Fibroblast of skin of abdomen (primary cell): ENCODE data around the gene KRTAP4-12.
"Not testable (repeated sequence)": the region's sequence is repeated elsewhere in the genome, so short reads cannot be mapped to it uniquely, and the experiment has no call there.

ENCODE experiments used
- DNase-seq: peaks from one replicate; pipeline ENCODE4 v3.0.0-alpha.2; 2013

KRTAP4-12 gene

GRCh38 chr17:41084100-41084856 lies 39.7 kb downstream of the KRTAP4-12 start, which contains the start of gene KRTAP4-7:
Gene KRTAP4-7 (plus strand): TSS chr17:41084150. CDS start chr17:41084207, 57 bp downstream.
- not testable (repeated sequence) for DNase-seq

GRCh38 chr17:41083427-41083826 lies 40.6 kb downstream of the KRTAP4-12 start:
- DNase-seq, result peak; percentile 80

- peak; percentile 49 for DNase-seq
Measured at GRCh38 chr17:41082626-41083025, 41.4 kb downstream of the KRTAP4-12 start.

GRCh38 chr17:41076788-41077187 lies 47.2 kb downstream of the KRTAP4-12 start:
- no peak for DNase-seq

GRCh38 chr17:41073676-41074075 lies 50.3 kb downstream of the KRTAP4-12 start:
- no peak for DNase-seq
